Chondrocyte (in vitro differentiated cells): ENCODE results near the gene DLX1. TPM values are rescaled to one million over a fixed set of nuclear protein-coding genes. Genes with fewer than 3 reads are reported as not detected.
"Not testable (repeated sequence)": the region's sequence is repeated elsewhere in the genome, so short reads cannot be mapped to it uniquely, and the experiment has no call there.

Experiments
- DNase-seq: peaks from one replicate; pipeline ENCODE4 v3.0.0; 2021; ENCODE audit warnings: mixed read lengths, low spot score
- H3K27ac Mint-ChIP-seq: one replicate; pipeline ENCODE4 v1.8.0; 2021; ENCODE audit warnings: mild to moderate bottlenecking, moderate library complexity, mixed read lengths; ENCODE audit not compliant: unreplicated experiment
- H3K27me3 Mint-ChIP-seq: 2 replicates; pipeline ENCODE4 v1.8.0; 2021; ENCODE audit warnings: low read depth, mixed read lengths
- H3K36me3 Mint-ChIP-seq: 2 replicates; pipeline ENCODE4 v1.8.0; 2021; ENCODE audit warnings: low read depth, mixed read lengths
- H3K4me1 Mint-ChIP-seq: 2 replicates; pipeline ENCODE4 v1.8.0; 2021; ENCODE audit warnings: low read depth, mild to moderate bottlenecking, mixed read lengths
- H3K4me3 Mint-ChIP-seq: one replicate; pipeline ENCODE4 v1.8.0; 2021; ENCODE audit warnings: mild to moderate bottlenecking, moderate library complexity, mixed read lengths; ENCODE audit not compliant: unreplicated experiment
- H3K9me3 Mint-ChIP-seq: 2 replicates; pipeline ENCODE4 v1.8.0; 2021; ENCODE audit warnings: low read depth, mixed read lengths
- total RNA-seq: library from RNA; stranded (reverse); gene quantifications from 3 replicates; pipeline ENCODE4 v1.2.1, GENCODE V29; 2021
- TF ChIP-seq, protein P1 (sequence below): fragments of 200-600 bp; sonication (generic); IDR thresholded peaks from 2 replicates; pipeline ENCODE4 v1.5.0; 2021; ENCODE audit warnings: antibody characterized with exemption, mild to moderate bottlenecking, moderate library complexity

Gene DLX1
- total RNA-seq, 1 donor from 2014 or later = 7.1 TPM

DNA sequence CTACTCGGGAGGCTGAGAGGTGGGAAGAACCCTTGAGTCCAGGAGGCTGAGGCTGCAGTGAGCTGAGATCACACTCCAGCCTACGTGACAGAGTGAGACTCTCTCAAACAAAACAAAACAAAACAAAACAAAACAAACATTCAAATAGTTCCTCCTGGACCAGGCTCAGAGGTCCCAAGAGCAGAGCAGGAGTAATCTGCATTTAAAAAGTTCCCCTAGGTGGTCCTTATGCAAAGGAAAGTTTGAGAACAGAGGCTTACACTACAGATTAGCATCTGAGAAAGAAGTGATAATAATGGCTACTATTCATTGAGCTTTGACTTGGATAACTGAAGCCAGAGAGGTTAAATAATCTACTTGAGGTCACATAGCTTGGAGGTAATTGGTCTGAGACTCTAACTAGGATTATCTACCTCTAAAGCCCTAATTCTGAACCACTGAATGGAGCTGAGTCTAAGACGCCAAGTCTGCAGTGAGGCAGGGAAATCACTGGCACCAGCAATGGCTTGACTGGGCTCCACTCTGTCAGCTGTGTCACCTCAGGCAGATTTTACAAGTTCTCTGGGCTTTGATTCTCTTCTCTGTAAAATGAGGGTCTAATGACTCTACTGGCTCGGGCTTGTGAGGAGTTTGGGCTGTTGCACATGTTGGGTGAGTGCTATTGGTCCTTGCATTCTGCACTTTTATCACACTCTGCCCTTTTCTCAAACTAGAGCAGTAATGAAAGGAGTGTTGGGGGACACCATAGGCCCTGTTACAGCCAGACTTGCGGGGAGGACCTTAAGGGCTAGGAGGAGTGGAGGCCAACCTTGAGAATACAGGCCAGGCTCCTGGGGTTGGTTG is 46.6 kb downstream of the DLX1 start:
- no peak for DNase-seq
- TF ChIP-seq, protein P1, sequence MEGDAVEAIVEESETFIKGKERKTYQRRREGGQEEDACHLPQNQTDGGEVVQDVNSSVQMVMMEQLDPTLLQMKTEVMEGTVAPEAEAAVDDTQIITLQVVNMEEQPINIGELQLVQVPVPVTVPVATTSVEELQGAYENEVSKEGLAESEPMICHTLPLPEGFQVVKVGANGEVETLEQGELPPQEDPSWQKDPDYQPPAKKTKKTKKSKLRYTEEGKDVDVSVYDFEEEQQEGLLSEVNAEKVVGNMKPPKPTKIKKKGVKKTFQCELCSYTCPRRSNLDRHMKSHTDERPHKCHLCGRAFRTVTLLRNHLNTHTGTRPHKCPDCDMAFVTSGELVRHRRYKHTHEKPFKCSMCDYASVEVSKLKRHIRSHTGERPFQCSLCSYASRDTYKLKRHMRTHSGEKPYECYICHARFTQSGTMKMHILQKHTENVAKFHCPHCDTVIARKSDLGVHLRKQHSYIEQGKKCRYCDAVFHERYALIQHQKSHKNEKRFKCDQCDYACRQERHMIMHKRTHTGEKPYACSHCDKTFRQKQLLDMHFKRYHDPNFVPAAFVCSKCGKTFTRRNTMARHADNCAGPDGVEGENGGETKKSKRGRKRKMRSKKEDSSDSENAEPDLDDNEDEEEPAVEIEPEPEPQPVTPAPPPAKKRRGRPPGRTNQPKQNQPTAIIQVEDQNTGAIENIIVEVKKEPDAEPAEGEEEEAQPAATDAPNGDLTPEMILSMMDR = no peak
- H3K27me3 Mint-ChIP-seq = no peaks in the 10 kb centered on the region
- no peak overlapping the region for H3K27ac Mint-ChIP-seq
- H3K36me3 Mint-ChIP-seq = no peaks in the 10 kb centered on the region
- H3K9me3 Mint-ChIP-seq = peaks cover 4% of the 10 kb centered on the region
- H3K4me3 Mint-ChIP-seq = no peak overlapping the region
- H3K4me1 Mint-ChIP-seq = no peaks in the 10 kb centered on the region

DNA sequence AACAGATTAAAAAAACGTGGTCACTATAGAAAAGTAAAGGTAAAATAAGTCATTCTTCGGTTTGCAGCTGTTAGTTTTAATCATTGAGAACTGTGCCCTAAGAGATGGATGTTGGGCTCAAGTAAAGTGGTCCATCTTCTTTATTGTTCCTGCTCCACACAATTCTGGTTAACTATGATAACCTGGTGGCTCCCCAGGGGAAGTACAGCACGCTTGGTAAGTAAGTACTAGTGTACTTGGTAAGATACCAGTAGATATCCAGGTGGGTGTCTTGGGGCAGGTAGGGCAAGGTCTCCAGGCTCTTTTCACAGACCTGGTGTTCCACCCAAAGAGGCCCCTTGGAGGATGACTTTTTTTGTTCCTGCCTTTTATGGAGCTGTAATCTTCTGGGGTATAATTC is 49.0 kb downstream of the DLX1 start:
- no peak overlapping the region for H3K4me3 Mint-ChIP-seq
- H3K36me3 Mint-ChIP-seq = no peaks in the 10 kb centered on the region
- H3K9me3 Mint-ChIP-seq = peaks cover 8% of the 10 kb centered on the region
- no peaks in the 10 kb centered on the region for H3K27me3 Mint-ChIP-seq
- TF ChIP-seq, protein P1 = no peak
- no peaks in the 10 kb centered on the region for H3K4me1 Mint-ChIP-seq
- no peak overlapping the region for H3K27ac Mint-ChIP-seq
- DNase-seq = no peak

DNA sequence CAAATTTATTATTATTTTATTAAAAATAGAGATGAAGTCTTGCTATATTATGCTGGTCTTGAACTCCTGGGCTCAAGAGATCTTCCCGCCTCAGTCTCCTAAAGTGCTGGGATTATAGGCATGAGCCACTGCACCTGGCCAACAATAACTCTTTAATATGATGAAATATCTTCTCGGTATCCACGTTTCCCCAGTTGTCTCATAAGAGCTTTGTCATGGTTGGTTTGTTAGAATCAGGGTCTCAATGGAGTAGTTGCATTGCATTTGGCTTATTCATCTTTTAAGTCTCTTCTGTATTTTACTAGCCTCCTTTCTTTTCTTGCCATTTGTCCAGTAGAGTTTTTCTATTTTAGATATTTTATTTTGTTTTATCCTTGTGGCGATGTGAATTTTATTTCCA is 50.1 kb downstream of the DLX1 start:
- Mint-ChIP-seq H3K4me3 (no peak overlapping the region), H3K4me1 (no peaks in the 10 kb centered on the region), H3K27me3 (no peaks in the 10 kb centered on the region), H3K9me3 (peaks cover 14% of the 10 kb centered on the region), H3K36me3 (no peaks in the 10 kb centered on the region), H3K27ac (no peak overlapping the region)
- TF ChIP-seq, protein P1 = no peak
- no peak for DNase-seq

DNA sequence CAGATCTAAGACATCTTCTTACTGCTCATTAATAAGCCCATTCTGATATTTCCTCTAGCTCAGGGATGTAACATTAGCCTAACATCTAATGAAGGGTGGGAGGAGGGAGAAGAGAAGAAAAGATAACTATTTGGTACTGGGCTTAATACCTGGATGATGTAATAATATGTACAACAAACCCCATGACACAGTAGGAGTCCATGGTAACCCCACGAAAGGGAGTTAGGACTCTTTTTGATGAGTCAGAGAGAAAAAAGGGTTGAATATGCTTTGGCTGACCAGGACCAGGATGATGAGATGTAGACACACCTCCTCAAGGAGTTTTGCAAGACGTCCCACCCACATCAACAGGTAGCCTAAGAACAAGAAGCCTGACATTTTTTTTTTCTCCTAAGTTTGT is 51.8 kb downstream of the DLX1 start:
- peaks cover 15% of the 10 kb centered on the region for H3K9me3 Mint-ChIP-seq
- TF ChIP-seq, protein P1 = no peak
- no peak overlapping the region for H3K27ac Mint-ChIP-seq
- DNase-seq = no peak
- H3K4me1 Mint-ChIP-seq = no peaks in the 10 kb centered on the region
- no peak overlapping the region for H3K4me3 Mint-ChIP-seq
- H3K36me3 Mint-ChIP-seq = no peaks in the 10 kb centered on the region
- H3K27me3 Mint-ChIP-seq = no peaks in the 10 kb centered on the region

DNA sequence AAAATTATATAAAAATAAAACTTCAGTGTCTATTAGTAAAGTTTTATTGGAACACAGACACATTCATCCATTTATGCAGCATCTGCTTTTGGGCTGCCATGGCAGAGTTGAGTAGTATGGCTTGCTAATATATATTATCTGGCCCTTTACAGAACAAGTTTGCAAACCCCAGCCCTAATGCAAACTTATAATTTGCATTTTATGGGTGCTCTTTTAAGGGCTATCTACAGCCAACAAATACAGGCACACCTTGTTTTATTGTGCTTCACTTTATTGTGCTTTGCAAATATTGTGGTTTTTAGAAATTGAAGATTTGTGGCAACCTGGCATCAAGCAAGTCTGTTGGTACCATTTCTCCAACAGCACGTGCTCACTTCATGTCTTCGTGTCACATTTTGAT is 52.6 kb downstream of the DLX1 start:
- peaks cover 15% of the 10 kb centered on the region for H3K9me3 Mint-ChIP-seq
- no peak overlapping the region for H3K4me3 Mint-ChIP-seq
- H3K27me3 Mint-ChIP-seq = no peaks in the 10 kb centered on the region
- no peaks in the 10 kb centered on the region for H3K36me3 Mint-ChIP-seq
- no peaks in the 10 kb centered on the region for H3K4me1 Mint-ChIP-seq
- TF ChIP-seq, protein P1 = no peak
- H3K27ac Mint-ChIP-seq = no peak overlapping the region
- no peak for DNase-seq

DNA sequence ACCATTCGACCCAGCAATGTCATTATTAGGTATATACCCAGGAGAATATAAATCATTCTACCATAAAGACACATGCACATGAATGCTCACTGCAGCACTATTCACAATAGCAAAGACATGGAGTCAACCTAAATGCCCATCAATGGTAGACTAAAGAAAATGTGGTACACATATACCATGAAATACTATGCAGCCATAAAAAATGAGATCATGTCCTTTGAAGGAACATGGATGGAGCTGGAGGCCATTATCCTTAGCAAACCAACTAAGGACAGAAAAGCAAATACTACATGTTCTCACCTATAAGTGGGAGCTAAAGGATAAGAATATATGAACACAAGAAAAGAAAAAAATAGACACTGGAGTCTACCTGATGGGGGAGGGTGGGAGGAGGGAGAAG is 53.4 kb downstream of the DLX1 start:
- not testable (repeated sequence) for DNase-seq, H3K36me3 Mint-ChIP-seq, H3K4me1 Mint-ChIP-seq, H3K27ac Mint-ChIP-seq, H3K27me3 Mint-ChIP-seq, H3K4me3 Mint-ChIP-seq
- peaks cover 15% of the 10 kb centered on the region for H3K9me3 Mint-ChIP-seq
